A204.1 (cell line): Measurements from ENCODE around the gene CLEC2L.

ENCODE experiments used
- FAIRE-seq: peaks from 2 replicates; lab custom pipeline; 2012; peaks lifted over from hg19 to GRCh38; lab: Jason Lieb, UNC

CLEC2L gene

DNA sequence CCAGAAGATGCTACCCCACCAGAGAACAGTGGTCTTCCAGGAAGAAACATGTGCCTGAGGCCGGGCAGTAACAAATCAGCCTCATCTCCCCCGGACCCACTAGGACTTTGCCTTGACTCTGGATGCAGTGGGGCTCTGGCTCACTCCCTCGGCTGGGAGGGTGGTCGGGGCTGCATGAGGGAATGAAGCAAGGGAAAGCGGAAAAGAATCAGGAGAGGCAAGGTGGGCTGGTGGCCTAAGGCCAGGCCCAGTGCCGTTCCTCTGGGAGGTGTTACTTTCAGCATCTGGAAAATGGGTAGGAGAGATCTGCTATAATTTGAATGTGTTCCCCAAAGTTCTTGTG is 51.8 kb downstream of the CLEC2L start:
- no peak for FAIRE-seq

DNA sequence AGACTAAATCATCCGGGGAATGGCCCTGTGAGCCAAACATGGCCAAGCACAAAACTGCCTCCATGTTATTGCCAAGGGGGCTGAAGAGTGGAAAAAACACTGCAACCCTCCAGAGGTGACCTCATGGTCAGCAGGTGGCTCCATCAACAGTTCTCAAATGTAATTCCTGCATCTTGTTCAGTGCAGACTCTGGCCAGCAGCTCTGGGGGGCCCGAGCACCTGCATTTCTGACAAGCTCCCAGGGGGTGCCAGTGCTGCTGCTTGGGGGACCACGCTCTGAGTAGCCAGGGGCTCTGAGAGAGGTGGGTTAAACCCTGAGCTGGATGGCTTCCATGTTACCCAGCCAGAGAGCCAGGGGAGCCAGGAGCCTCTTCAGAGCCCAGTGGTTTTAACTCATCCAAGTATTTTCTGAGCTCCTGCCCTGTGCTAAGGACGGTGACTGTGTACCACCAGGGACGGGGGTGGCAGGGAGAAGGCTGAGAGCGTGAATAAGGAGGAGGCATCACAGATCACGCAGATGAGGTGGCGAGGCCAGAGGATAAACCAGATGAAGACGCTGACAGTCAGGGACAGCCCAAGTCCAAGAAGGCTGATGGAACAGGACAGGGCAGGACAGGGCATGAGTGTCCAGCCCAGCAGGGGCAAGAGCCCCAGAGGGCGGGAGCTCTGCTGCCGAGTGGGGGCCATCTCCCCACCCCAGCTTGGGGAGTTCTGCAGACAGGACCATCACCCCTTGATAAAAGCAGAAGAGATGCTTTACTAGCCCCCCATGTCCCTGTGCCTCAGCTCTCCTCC is 52.9 kb downstream of the CLEC2L start:
- FAIRE-seq = no peak

DNA sequence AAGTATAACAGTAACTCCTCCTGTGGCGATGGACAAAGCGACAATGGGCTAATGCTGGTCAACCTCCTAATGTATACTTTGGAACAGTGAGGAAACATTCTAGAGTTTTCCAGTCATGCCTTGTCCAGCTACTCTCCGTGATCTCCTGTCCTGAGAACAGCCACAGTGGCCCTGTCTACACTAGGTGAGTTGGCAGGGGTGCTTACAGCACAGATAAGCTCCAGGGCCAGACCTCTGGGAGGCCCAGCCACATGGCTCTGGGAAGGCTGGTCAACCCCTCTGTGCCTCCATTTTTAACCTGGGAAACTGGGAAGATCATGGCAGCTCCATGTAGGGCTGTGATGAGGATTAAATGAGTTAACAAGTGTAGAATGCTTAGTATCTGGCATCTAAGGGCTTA is 57.0 kb downstream of the CLEC2L start:
- no peak for FAIRE-seq

DNA sequence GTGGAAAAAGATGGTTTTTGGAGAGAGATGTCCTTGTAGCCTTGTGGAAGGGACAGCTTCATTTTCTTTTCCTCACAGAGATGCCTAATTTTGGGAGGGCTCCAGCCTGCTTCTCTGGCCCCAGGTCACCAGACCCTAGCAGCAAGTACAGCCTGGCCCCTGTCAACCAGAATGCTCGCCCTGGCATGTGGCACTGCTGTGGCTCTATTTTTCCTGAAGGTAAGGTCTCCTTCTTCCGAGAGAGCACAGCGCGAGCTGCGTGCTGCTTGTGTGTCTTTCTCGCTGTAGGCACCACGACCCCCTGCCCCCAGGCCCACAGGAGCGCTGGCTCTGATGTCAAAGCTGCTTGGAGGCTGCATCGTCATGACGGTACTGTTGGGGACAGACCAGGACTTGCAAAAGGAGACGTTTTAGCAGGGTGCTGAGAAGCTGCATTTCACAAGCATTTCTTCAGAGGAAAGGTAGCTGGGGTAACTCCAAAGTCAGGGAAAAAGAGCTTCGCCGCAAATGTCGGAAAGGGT is 58.7 kb downstream of the CLEC2L start:
- FAIRE-seq = no peak

DNA sequence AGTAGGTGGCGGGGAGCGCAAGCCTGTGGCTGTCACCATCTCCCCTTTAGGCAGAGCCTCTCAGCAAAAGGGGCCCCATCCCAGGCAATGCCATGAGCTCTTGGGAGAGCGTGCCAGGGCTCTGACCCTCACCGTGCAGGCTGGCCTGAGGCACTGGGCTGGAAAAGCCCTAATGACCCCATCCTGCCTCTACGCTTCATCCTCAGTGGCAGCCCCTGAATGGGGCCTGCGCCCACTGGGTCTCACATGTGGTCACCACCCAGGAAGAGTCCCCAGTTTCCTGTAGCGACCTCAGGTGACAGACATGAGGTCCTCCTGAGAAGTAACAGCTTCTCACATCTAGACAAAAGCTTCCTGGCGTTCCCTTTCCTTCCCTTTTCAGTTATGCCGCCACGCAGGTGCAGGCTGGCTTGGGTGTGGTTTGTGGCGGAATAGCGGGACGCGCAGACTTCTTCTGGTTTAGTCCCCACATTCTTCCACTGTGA is 59.2 kb downstream of the CLEC2L start:
- FAIRE-seq = no peak

DNA sequence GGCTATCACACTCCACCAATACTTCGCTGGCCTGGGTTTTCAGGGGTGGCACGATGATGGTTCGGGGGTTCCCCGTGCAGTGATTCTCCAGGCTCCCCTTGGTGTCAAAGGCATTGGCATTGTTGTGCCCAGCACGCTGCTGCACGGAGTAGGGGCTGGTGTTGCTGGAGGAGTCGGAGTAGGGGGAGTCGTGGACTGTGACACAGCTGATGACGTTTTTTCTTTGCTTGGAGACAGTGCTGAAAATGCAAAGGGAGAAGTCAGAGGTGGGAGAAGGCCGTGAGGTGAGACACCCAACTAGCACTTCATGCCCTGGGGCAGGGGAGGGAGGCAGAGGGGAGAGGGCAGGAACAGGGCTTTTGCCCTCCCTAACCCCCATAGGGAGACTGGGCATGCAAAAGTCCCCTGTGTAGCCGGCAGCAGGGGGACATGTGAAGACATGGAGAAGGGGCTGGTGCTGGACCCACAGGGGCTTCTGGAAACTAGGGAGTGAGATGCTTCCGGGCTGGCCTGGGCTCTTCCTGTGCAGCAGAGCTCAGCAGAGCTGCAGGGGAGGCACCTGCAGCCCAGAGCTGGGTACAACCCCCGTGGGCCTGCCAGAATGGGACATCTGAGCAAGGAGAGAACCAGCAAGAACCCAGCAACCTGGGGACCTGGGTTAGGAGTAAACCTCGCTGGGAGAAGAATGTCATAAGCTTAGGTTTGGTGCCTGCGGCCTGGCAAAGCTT is 60.5 kb downstream of the CLEC2L start:
- FAIRE-seq = no peak

DNA sequence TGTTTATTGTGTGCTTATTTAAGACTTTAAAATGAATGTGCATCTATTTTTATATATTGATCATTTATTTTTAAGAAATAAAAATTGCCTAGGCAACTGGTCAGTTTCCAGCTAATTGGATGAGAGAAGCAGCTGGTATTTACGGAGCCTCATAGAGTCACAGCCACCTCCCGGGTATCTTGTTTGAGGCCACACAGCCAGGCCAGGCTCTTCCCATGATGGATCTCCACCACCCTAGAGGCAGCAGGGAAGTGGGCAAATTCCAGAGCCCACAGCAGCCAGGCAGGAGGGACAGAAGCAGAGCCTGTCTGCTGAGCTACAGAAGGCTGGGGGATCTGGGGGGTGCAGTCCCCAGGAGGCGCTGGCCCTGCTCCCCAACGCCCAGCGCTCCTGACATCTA is 61.6 kb downstream of the CLEC2L start:
- FAIRE-seq = no peak

DNA sequence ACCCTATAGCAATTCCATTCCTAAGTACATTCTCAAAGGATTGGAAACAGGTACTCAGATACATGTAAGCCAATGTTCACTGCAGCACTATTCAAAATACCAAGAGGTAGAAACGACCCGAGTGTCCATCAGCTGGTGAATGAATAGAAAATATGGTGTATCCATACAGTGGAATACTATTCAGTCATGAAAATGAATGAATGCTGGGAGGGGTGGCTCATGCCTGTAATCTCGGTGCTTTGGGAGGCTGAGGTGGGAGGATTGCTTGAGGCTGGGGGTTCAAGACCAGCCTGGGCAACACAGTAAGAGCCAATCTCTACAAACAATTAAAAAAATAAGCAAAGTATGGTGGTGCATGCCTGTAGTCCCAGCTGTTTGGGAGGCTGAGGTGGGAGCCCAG is 62.8 kb downstream of the CLEC2L start:
- FAIRE-seq = no peak

DNA sequence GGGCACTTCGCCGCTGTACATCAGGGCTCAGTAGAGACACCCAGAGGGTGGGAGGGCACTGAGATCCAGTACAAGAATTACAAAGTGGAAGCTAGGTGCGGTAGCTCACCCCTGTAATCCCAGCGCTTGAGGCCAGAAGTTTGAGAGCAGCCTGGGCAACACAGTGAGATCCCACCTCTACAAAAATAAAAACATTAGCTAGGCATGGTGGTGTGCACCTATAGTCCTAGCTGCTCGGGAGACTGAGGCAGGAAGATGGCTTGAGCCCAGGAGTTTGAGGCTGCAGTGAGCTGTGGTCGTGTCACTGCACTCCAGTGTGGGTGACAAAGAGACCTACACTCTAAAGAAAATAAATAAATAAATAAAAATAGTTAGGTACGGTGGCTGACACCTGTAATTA is 64.0 kb downstream of the CLEC2L start:
- FAIRE-seq = no peak

DNA sequence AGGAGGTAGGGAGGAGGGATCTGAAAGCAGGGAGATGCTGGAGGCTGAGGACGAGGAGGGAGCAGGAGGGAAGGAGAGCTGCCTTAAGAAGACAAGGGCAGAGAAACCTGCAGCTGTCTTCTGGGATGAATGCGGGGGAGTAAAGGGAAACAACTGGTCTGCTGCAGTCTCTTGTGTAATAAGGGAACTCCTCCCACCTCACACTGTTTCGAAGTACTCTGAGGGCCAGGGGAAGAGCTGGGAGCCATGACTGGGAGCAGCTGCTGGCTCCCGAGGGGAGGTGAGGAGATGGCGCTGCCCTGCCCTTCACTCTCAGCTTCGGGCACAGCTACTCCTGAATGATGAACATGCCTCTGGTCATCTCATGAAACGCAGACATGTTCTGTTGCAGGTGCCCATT is 65.1 kb downstream of the CLEC2L start:
- no peak for FAIRE-seq

DNA sequence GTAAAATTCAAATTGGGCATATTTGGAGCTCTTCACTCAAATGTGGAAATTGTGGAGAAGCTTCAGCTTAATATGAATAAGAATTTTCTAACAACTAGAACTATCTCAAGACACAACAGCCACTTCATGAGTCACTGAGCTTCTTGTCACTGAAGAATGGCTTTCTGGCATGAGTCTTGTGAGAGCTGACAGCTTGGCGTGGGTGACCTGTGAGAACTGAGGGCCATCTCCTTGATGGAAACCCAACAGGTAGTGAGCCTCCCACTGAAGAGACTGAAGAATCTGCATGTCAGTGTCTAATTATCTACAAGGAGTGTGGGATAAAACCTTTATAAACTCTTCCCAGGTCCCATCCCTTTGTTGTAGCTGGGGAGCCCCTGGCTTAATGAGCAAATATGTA is 66.0 kb downstream of the CLEC2L start:
- no peak for FAIRE-seq

DNA sequence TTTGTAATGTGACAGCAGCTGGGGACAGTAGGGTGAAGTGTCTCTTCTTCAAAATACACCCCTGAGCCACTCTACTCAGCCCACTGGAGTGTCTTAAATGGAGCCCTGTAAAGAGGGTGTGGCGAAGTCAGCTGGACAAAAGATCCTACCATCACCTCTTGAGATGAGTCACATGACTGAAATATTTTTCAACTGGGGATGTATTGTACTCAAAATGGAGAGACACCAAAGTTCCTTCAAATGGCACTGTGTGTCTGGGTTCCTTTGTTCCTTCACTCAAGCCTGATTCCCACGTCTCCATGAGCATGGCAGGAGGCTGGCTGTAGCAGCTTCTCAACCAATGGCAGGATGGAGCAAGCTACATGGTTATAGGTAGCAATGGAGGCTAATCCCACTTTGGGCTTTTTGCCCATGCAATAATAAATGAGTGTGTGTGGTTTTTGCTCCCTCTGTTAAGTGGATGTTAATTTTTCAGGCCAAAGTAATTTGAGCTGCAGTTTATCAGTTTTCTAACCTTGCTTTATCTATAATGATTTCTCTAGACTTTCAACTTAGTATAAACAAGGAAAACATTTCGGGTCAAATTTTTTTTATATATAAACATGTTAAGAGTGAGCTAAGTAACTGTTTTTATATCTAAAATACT is 68.2 kb downstream of the CLEC2L start:
- FAIRE-seq = no peak

DNA sequence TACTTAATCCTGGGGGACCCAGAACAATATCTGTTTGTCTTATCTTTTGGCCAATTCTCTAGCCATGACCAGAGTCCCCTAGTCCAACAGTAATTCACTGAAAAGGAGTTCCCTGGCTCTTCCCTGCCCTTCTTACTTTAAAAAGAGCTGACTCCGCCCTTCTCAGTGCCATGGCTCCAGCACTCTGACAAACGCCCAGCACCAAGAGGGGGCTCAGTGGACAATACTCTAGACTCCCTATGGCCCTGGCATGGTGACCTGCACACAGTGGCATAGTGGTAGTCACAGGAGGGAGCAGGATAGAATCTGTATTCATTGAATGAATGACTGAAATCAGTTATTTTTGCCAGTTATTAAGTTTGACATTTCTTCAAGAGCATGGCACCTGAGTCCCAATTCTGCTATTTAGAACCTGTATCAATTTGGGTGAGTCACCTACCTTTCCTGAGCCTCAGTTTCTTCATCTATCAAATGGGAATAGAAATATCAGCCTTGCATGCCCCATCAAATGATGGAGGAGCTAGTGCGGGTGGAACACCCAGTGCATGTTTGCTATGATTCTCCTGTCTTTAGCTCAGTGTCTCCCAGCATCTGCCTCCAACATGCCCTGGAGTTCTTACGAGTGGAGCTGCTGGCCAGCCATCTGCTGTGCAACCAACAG is 69.4 kb downstream of the CLEC2L start:
- FAIRE-seq = no peak

DNA sequence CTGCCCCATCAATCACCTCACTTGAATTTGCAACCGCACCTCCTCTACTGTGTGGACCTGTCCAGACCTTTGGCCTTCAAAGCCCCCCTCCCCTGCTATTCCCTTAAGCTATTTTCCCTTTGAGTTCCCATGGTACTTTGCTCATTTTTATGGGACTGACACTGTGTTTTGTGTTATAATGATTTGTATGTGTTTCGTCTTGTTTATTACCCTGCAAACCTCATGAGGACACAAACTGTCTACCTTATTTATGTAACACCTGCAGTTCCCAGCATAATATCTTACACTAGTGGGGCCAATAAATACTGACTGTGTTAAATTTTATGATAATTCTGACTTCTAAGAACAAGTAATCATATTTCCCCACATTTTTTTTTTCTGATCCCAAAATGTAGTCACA is 70.6 kb downstream of the CLEC2L start:
- FAIRE-seq = no peak
